ENCODE data around the gene SEL1L3.

- TF ChIP-seq POLR2A (IDR thresholded peaks at IDR 0.05; ENCODE audit: low read depth, low read length): no peak
- TF ChIP-seq SPI1 (IDR thresholded peaks at IDR 0.05; ENCODE audit: low read depth, low read length): no peak
- TF ChIP-seq POLR2AphosphoS5 (IDR thresholded peaks at IDR 0.05; ENCODE audit: low read depth, low read length): no peak
These were observed 62.5 kb downstream of the SEL1L3 start for GRCh38 chr4:25800245-25800644.

Data from GM12891 (cell line).